Chondrocyte (in vitro differentiated cells): ENCODE measurements around the gene YTHDF1. TPM values are rescaled to one million over a fixed set of nuclear protein-coding genes. Genes with fewer than 3 reads are reported as not detected.

ENCODE experiments used
- DNase-seq: peaks from one replicate; pipeline ENCODE4 v3.0.0; 2021; ENCODE audit warnings: mixed read lengths, low spot score
- H3K27ac Mint-ChIP-seq: one replicate; pipeline ENCODE4 v1.8.0; 2021; ENCODE audit warnings: mild to moderate bottlenecking, moderate library complexity, mixed read lengths; ENCODE audit not compliant: unreplicated experiment
- H3K27me3 Mint-ChIP-seq: 2 replicates; pipeline ENCODE4 v1.8.0; 2021; ENCODE audit warnings: low read depth, mixed read lengths
- H3K36me3 Mint-ChIP-seq: 2 replicates; pipeline ENCODE4 v1.8.0; 2021; ENCODE audit warnings: low read depth, mixed read lengths
- H3K4me1 Mint-ChIP-seq: 2 replicates; pipeline ENCODE4 v1.8.0; 2021; ENCODE audit warnings: low read depth, mild to moderate bottlenecking, mixed read lengths
- H3K4me3 Mint-ChIP-seq: one replicate; pipeline ENCODE4 v1.8.0; 2021; ENCODE audit warnings: mild to moderate bottlenecking, moderate library complexity, mixed read lengths; ENCODE audit not compliant: unreplicated experiment
- H3K9me3 Mint-ChIP-seq: 2 replicates; pipeline ENCODE4 v1.8.0; 2021; ENCODE audit warnings: low read depth, mixed read lengths
- CTCF ChIP-seq: fragments of 200-600 bp; sonication (generic); IDR thresholded peaks from 2 replicates; pipeline ENCODE4 v1.5.0; 2021; ENCODE audit warnings: antibody characterized with exemption, mild to moderate bottlenecking, moderate library complexity
- total RNA-seq: library from RNA; stranded (reverse); gene quantifications from 3 replicates; pipeline ENCODE4 v1.2.1, GENCODE V29; 2021

YTHDF1 gene
- total RNA-seq, 1 donor from 2014 or later = 39.1 TPM

GRCh38 chr20:63188159-63188442, 27.8 kb downstream of the YTHDF1 start:
- Mint-ChIP-seq H3K27ac (no peak overlapping the region), H3K4me1 (no peaks in the 10 kb centered on the region), H3K36me3 (no peaks in the 10 kb centered on the region), H3K27me3 (peaks cover 5% of the 10 kb centered on the region), H3K9me3 (no peaks in the 10 kb centered on the region), H3K4me3 (no peak overlapping the region)
- DNase-seq = no peak
- TF ChIP-seq CTCF = no peak

- DNase-seq = no peak
- TF ChIP-seq CTCF = no peak
Measured at GRCh38 chr20:63187338-63188158, 28.4 kb downstream of the YTHDF1 start.

GRCh38 chr20:63186528-63187316, 29.2 kb downstream of the YTHDF1 start:
- Mint-ChIP-seq H3K4me3 (no peak overlapping the region), H3K27ac (no peak overlapping the region), H3K27me3 (peaks cover 9% of the 10 kb centered on the region), H3K36me3 (no peaks in the 10 kb centered on the region), H3K9me3 (no peaks in the 10 kb centered on the region), H3K4me1 (no peaks in the 10 kb centered on the region)
- no peak for TF ChIP-seq CTCF
- peak; percentile 72 for DNase-seq

More at GRCh38 chr20:63187338-63188158, 28.4 kb downstream of the YTHDF1 start:
- no peaks in the 10 kb centered on the region for H3K9me3 Mint-ChIP-seq
- no peaks in the 10 kb centered on the region for H3K36me3 Mint-ChIP-seq
- H3K4me1 Mint-ChIP-seq = no peaks in the 10 kb centered on the region
- H3K27ac Mint-ChIP-seq = no peak overlapping the region
- peaks cover 5% of the 10 kb centered on the region for H3K27me3 Mint-ChIP-seq
- H3K4me3 Mint-ChIP-seq = no peak overlapping the region

- no peak for DNase-seq
- Mint-ChIP-seq H3K9me3 (no peaks in the 10 kb centered on the region), H3K27ac (no peak overlapping the region), H3K4me1 (no peaks in the 10 kb centered on the region), H3K27me3 (peaks cover 12% of the 10 kb centered on the region), H3K4me3 (no peak overlapping the region), H3K36me3 (no peaks in the 10 kb centered on the region)
- TF ChIP-seq CTCF = no peak
Measured at GRCh38 chr20:63186084-63186483, 29.8 kb downstream of the YTHDF1 start.

GRCh38 chr20:63185215-63185796, 30.6 kb downstream of the YTHDF1 start:
- Mint-ChIP-seq H3K36me3 (no peaks in the 10 kb centered on the region), H3K27me3 (peaks cover 17% of the 10 kb centered on the region), H3K9me3 (no peaks in the 10 kb centered on the region), H3K27ac (no peak overlapping the region), H3K4me3 (no peak overlapping the region), H3K4me1 (no peaks in the 10 kb centered on the region)
- no peak for TF ChIP-seq CTCF
- DNase-seq = no peak
